ENCODE data around the gene STIM1. TPM values are rescaled to one million over a fixed set of nuclear protein-coding genes. Genes with fewer than 3 reads are reported as not detected.

Gene STIM1
- total RNA-seq, 2 experiments from 2014 or later: 55.9 to 61.1 TPM

DNA sequence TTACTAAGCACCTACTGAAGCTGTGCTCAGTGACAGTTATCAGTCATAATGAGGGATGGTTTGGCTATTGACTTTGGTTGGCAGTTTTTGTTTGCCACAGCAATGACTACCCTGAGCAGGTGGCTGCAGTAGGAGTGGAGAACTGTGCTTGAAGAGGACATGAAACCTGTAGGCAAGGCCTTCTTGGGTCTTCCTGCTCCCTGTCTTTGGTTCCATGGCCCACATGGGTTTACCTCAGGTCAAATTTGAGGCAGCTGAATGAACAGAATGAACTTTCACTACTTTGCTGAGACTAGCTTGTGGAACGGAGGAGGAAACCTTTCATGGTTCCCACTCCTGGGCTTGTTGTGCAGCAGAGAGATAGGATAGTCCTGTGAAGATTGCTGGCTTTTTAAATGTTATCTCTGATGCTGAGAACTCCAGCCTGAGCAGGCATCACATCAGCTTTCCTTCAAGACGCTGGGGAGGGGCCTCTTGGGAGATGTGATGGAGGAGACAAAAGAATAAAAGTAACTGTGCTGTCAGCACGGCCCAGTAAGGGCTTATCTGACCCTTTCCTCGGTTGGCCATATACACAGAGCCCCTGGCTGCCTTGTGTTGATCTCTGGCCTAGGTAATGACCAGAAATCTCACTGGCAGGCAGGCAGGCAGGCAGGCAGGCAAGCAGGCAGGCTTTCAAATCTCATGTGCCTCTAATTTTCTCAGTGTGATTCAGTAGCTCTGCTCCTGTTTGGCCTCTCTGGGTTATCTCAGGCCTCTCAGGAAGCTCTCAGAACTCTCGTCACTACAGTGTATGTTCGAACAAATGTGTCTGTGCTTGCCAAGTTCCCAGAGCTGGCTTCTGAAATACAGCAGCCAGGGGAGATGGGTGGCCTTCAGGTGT, 12.0 kb downstream of the STIM1 start:
- POLR2A ChIA-PET: interaction anchor here (2.5 kb wide), 1 partner anchor 12 kb away, joined by 14 read pairs; the partner anchor contains the start of gene STIM1
- Mint-ChIP-seq H3K27me3 (no peaks in the 10 kb centered on the region), H3K4me3 (no peak overlapping the region), H3K36me3 (peaks cover 3% of the 10 kb centered on the region), H3K4me1 (ENCODE audit: low read depth) (peaks cover 71% of the 10 kb centered on the region), H3K27ac (peak overlapping the region; percentile 87), H3K9me3 (no peaks in the 10 kb centered on the region)
- DNase-seq: peak; percentile 68
- intact Hi-C loops (cut with micrococcal nuclease): loop anchor here (1.0 kb wide), 2 partner anchors 8 to 38 kb away; no protein-coding TSS in a partner anchor
- CTCF ChIA-PET: interaction anchor here (1.0 to 6.8 kb wide), 9 partner anchors 9 to 320 kb away, joined by 3 to 58 read pairs (median 6); partner anchors contain the start of genes RHOG and STIM1

DNA sequence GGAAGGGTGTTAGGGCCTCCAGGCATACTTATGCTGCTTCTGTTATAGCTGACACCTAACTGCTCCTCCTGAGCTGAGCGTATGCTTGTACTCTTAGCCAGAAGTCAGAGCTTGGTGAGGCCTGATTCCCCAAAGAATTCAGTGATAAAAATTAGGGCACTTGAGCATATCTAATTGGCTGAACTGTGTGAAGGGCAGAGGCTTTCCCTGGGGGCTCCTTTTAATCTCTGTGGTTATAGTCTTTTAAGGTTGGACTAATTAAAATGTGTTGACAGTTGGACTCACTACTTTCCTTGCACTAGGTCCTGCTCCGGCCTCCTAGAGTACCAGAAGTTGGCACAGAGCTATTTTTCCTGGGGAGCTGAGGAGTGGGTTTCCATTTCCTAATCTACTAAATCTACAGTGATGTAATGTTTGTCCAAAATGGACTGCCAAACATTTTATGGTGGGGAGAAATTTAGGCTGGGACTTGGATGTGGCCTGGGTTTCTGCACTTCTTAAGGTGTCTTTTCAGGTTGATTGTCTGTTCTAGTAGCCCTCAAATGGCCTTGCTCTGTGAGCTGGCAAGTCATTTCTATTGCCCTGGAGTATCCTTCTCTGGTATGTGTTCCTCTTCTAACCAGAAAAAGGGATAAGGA, 18.4 kb downstream of the STIM1 start:
- DNase-seq: no peak
- no peaks in the 10 kb centered on the region for H3K27me3 Mint-ChIP-seq
- intact Hi-C loops (cut with micrococcal nuclease): no loop called here
- H3K4me3 Mint-ChIP-seq: no peak overlapping the region
- POLR2A ChIA-PET: no interaction called here
- H3K9me3 Mint-ChIP-seq: no peaks in the 10 kb centered on the region
- H3K27ac Mint-ChIP-seq: no peak overlapping the region
- peaks cover 66% of the 10 kb centered on the region for H3K4me1 Mint-ChIP-seq (ENCODE audit: low read depth)
- peaks cover 2% of the 10 kb centered on the region for H3K36me3 Mint-ChIP-seq
- CTCF ChIA-PET: interaction anchor here (1.4 to 2.2 kb wide), 3 partner anchors 19 to 199 kb away, joined by 5 to 11 read pairs (median 7); partner anchors contain the start of gene STIM1

DNA sequence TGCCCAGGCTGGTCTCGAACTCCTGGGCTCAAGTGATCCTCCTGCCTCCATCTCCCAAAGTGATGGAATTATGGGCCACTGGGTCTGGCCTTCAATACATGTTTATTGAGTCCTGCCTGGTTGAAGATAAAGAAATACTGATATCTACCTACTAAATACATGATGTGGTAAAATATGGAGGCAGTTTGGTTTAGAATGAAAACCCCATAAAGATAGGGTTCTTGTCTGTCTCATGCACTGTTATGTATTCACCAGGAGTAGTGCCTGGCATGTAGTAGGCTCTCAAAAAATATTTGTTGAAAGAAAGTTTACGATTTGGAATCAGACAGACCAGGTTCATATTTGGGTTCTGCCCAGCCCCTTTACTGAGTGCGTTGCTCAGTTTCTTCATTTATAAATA, 21.1 kb downstream of the STIM1 start:
- H3K9me3 Mint-ChIP-seq: no peaks in the 10 kb centered on the region
- intact Hi-C loops (cut with micrococcal nuclease): no loop called here
- no peak overlapping the region for H3K4me3 Mint-ChIP-seq
- POLR2A ChIA-PET: interaction anchor here (1.0 kb wide), 1 partner anchor 30 kb away, joined by 4 read pairs; no protein-coding TSS in a partner anchor
- DNase-seq: no peak
- peaks cover 72% of the 10 kb centered on the region for H3K4me1 Mint-ChIP-seq (ENCODE audit: low read depth)
- no peak overlapping the region for H3K27ac Mint-ChIP-seq
- no peaks in the 10 kb centered on the region for H3K27me3 Mint-ChIP-seq
- peaks cover 2% of the 10 kb centered on the region for H3K36me3 Mint-ChIP-seq
- CTCF ChIA-PET: interaction anchor here (1.6 to 4.9 kb wide), 2 partner anchors 9 to 22 kb away, joined by 4 to 41 read pairs; partner anchors contain the start of gene STIM1

- POLR2A ChIA-PET: interaction anchor here (1.0 to 2.1 kb wide), 3 partner anchors 22 to 36 kb away, joined by 4 to 15 read pairs (median 5); partner anchors contain the start of genes RHOG and STIM1
- Mint-ChIP-seq H3K4me3 (no peak overlapping the region), H3K27ac (peak overlapping the region; percentile 2), H3K4me1 (ENCODE audit: low read depth) (peaks cover 74% of the 10 kb centered on the region), H3K9me3 (no peaks in the 10 kb centered on the region), H3K27me3 (no peaks in the 10 kb centered on the region), H3K36me3 (peaks cover 2% of the 10 kb centered on the region)
- intact Hi-C loops (cut with micrococcal nuclease): loop anchor here (2.0 kb wide), 1 partner anchor 17 kb away; no protein-coding TSS in a partner anchor
- CTCF ChIA-PET: interaction anchor here (0.8 to 4.9 kb wide), 8 partner anchors 10 to 195 kb away, joined by 3 to 41 read pairs (median 4); partner anchors contain the start of gene STIM1
- no peak for DNase-seq
These were observed 22.1 kb downstream of the STIM1 start for GRCh38 chr11:3877364-3878257.

GRCh38 chr11:3878258-3878584, 22.8 kb downstream of the STIM1 start:
- ChIA-PET CTCF (interaction anchor here (0.8 to 4.9 kb wide), 8 partner anchors 11 to 194 kb away, joined by 3 to 41 read pairs (median 4); partner anchors contain the start of gene STIM1), POLR2A (interaction anchor here (1.9 to 2.1 kb wide), 2 partner anchors 23 to 37 kb away, joined by 5 to 15 read pairs; partner anchors contain the start of genes RHOG and STIM1)
- intact Hi-C loops (cut with micrococcal nuclease): loop anchor here (2.0 kb wide), 1 partner anchor 17 kb away; no protein-coding TSS in a partner anchor
- no peak for DNase-seq
- no peak overlapping the region for H3K4me3 Mint-ChIP-seq
- H3K4me1 Mint-ChIP-seq (ENCODE audit: low read depth): peaks cover 78% of the 10 kb centered on the region
- H3K27ac Mint-ChIP-seq: no peak overlapping the region
- no peaks in the 10 kb centered on the region for H3K9me3 Mint-ChIP-seq
- H3K27me3 Mint-ChIP-seq: no peaks in the 10 kb centered on the region
- peaks cover 2% of the 10 kb centered on the region for H3K36me3 Mint-ChIP-seq

DNA sequence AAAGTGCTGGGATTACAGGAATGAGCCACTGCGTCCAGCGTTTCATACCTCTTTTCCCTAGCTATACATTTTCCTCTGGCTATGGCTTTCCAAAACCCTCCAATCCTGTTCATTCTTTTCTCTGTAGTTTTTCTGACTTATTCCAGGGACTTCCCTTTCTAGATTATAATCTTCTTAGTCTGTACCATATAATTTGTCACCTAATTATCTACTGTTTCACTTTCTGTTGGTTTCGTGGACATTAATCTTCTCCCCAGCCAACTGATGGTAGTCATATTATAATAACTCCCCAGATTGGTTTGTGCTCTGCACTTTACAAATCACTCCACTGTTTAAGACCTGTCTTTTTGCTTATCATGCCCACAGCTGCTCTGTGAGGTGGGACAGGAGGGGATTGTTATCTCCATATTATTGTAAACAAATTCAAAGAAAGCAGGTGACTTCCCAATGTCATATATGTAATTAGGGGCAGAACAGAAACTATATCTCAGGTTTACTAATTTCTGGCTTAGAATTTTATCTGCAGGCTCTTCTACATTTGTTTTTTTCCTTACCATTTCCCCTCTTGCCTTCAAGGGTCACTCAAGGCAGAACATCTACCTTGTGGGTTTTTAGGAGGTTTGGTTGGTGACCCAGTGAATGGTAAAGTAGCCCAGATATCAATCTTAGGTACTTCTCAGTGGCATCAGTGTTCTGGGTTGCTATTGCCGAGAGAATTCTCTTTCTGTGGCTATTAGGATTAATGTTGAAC, 23.9 kb downstream of the STIM1 start:
- H3K4me1 Mint-ChIP-seq (ENCODE audit: low read depth): peaks cover 79% of the 10 kb centered on the region
- POLR2A ChIA-PET: interaction anchor here (1.9 to 2.1 kb wide), 2 partner anchors 24 to 38 kb away, joined by 5 to 15 read pairs; partner anchors contain the start of genes RHOG and STIM1
- no peak overlapping the region for H3K4me3 Mint-ChIP-seq
- no peaks in the 10 kb centered on the region for H3K9me3 Mint-ChIP-seq
- no peaks in the 10 kb centered on the region for H3K27me3 Mint-ChIP-seq
- H3K36me3 Mint-ChIP-seq: no peaks in the 10 kb centered on the region
- no peak for DNase-seq
- CTCF ChIA-PET: interaction anchor here (1.0 to 4.9 kb wide), 6 partner anchors 12 to 193 kb away, joined by 3 to 41 read pairs (median 6); partner anchors contain the start of gene STIM1
- peak overlapping the region; percentile 57 for H3K27ac Mint-ChIP-seq
- intact Hi-C loops (cut with micrococcal nuclease): loop anchor here (2.0 kb wide), 1 partner anchor 19 kb away; no protein-coding TSS in a partner anchor

DNA sequence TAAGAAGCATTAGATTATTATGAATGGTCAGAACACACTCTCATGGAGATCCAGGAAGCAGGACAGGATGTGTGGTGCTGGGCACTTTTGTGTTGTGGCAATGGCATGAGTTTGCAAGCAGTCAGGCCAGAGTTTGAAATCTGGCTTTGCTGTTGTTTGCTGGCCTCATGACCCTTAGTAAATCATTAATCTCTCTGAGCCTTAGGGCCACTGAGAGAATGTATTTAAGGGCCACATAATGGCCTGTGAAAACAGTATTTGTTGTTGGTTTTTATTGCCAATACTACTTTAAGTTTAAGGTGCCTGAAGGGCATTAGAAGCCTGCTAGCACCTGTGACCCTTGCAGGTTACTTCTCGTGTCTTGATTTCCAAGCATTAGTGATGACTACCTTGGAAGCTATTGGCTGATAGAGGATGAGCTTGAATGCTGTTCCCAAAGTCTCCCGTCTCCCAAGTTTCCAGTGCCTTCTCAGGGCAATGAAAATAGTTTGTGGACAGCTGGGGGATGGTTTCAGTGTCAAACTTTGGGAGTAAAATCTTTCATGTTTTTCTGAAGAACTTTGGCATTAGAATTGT, 24.6 kb downstream of the STIM1 start:
- intact Hi-C loops (cut with micrococcal nuclease): loop anchor here (2.0 kb wide), 1 partner anchor 19 kb away; no protein-coding TSS in a partner anchor
- ChIA-PET POLR2A (interaction anchor here (1.9 kb wide), 1 partner anchor 39 kb away, joined by 5 read pairs; the partner anchor contains the start of gene RHOG), CTCF (interaction anchor here (0.6 to 2.0 kb wide), 8 partner anchors 13 to 397 kb away, joined by 3 to 17 read pairs (median 4); partner anchors contain the start of gene STIM1)
- Mint-ChIP-seq H3K27me3 (no peaks in the 10 kb centered on the region), H3K4me1 (ENCODE audit: low read depth) (peaks cover 75% of the 10 kb centered on the region), H3K4me3 (no peak overlapping the region), H3K27ac (peak overlapping the region; percentile 57), H3K9me3 (no peaks in the 10 kb centered on the region), H3K36me3 (no peaks in the 10 kb centered on the region)
- no peak for DNase-seq

- no peak for DNase-seq
- peaks cover 73% of the 10 kb centered on the region for H3K4me1 Mint-ChIP-seq (ENCODE audit: low read depth)
- no peaks in the 10 kb centered on the region for H3K36me3 Mint-ChIP-seq
- intact Hi-C loops (cut with micrococcal nuclease): no loop called here
- H3K27ac Mint-ChIP-seq: peak overlapping the region; percentile 7
- POLR2A ChIA-PET: no interaction called here
- no peaks in the 10 kb centered on the region for H3K9me3 Mint-ChIP-seq
- CTCF ChIA-PET: interaction anchor here (0.6 to 1.6 kb wide), 6 partner anchors 26 to 398 kb away, joined by 3 to 17 read pairs (median 4); partner anchors contain the start of gene STIM1
- no peak overlapping the region for H3K4me3 Mint-ChIP-seq
- no peaks in the 10 kb centered on the region for H3K27me3 Mint-ChIP-seq
These were observed 25.3 kb downstream of the STIM1 start for GRCh38 chr11:3880724-3881123.

- H3K27ac Mint-ChIP-seq: no peak overlapping the region
- no peaks in the 10 kb centered on the region for H3K9me3 Mint-ChIP-seq
- no peaks in the 10 kb centered on the region for H3K36me3 Mint-ChIP-seq
- POLR2A ChIA-PET: interaction anchor here (1.1 kb wide), 1 partner anchor 41 kb away, joined by 4 read pairs; no protein-coding TSS in a partner anchor
- H3K27me3 Mint-ChIP-seq: no peaks in the 10 kb centered on the region
- peaks cover 64% of the 10 kb centered on the region for H3K4me1 Mint-ChIP-seq (ENCODE audit: low read depth)
- no peak overlapping the region for H3K4me3 Mint-ChIP-seq
- intact Hi-C loops (cut with micrococcal nuclease): loop anchor here (1.0 kb wide), 1 partner anchor 27 kb away; the partner anchor contains the start of gene STIM1
- CTCF ChIA-PET: interaction anchor here (0.6 to 1.5 kb wide), 5 partner anchors 28 to 1908 kb away, joined by 3 to 6 read pairs (median 3); partner anchors contain the start of gene STIM1
- DNase-seq: no peak
These were observed 27.2 kb downstream of the STIM1 start for GRCh38 chr11:3882655-3883054.

DNA sequence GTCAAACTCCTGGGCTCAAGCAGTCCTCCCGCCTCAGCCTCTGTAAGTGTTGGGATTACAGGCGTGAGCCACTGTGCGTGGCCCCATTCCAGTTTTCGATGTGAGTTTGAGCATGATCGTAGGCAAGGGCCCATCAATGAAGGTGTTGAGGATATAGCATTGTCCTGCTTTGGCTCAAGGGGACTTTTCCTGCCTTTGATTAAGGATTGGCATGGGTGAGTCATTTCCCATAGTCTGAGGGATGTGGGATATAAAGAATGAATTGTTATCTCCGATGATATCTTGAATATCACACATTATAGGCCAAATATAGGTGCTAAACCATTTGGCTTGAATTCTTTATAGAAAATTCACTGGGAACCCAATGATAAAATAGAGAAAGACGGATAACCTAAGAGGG, 30.4 kb downstream of the STIM1 start:
- Mint-ChIP-seq H3K4me1 (ENCODE audit: low read depth) (peaks cover 53% of the 10 kb centered on the region), H3K27me3 (no peaks in the 10 kb centered on the region), H3K4me3 (no peak overlapping the region), H3K27ac (no peak overlapping the region), H3K9me3 (no peaks in the 10 kb centered on the region), H3K36me3 (no peaks in the 10 kb centered on the region)
- DNase-seq: no peak
- CTCF ChIA-PET: no interaction called here
- POLR2A ChIA-PET: no interaction called here
- intact Hi-C loops (cut with micrococcal nuclease): no loop called here

All from activated CD4-positive, alpha-beta memory T cell treated with anti-CD3 and anti-CD28 coated beads for 36 hours (primary cell).